GM18505 (cell line): ENCODE measurements around the gene SCNN1G.

Experiments
- ATAC-seq: cut with Tn5 transposase; IDR thresholded peaks from one replicate; pipeline ENCODE4 v1.9.1; 2021; ENCODE audit not compliant: unreplicated experiment
- POLR2A ChIP-seq: IDR thresholded peaks from 4 replicates; pipeline ENCODE4 v1.6.1; 2011; ENCODE audit warnings: borderline replicate concordance; ENCODE audit not compliant: insufficient read depth, insufficient read length; ENCODE audit errors: extremely low read depth

The SCNN1G gene

GRCh38 chr16:23194497-23195221 lies 12.1 kb downstream of the SCNN1G start:
- no peak for ATAC-seq
- no peak for TF ChIP-seq POLR2A

GRCh38 chr16:23195366-23195978 lies 12.9 kb downstream of the SCNN1G start:
- TF ChIP-seq POLR2A: no peak
- ATAC-seq: no peak

GRCh38 chr16:23196539-23196938 lies 14.0 kb downstream of the SCNN1G start:
- ATAC-seq: no peak
- no peak for TF ChIP-seq POLR2A

GRCh38 chr16:23202166-23202565 lies 19.6 kb downstream of the SCNN1G start:
- TF ChIP-seq POLR2A: no peak
- ATAC-seq: no peak

- TF ChIP-seq POLR2A: no peak
- no peak for ATAC-seq
Observed at GRCh38 chr16:23206986-23207385, 24.4 kb downstream of the SCNN1G start.

GRCh38 chr16:23207485-23207884 lies 24.9 kb downstream of the SCNN1G start:
- ATAC-seq: no peak

GRCh38 chr16:23209606-23210005 lies 27.1 kb downstream of the SCNN1G start:
- no peak for ATAC-seq
- TF ChIP-seq POLR2A: no peak

More at GRCh38 chr16:23207485-23207884, 24.9 kb downstream of the SCNN1G start:
- TF ChIP-seq POLR2A: no peak

GRCh38 chr16:23213831-23214230 lies 31.3 kb downstream of the SCNN1G start:
- TF ChIP-seq POLR2A: no peak
- no peak for ATAC-seq

- no peak for ATAC-seq
- TF ChIP-seq POLR2A: no peak
Observed at GRCh38 chr16:23214796-23215195, 32.3 kb downstream of the SCNN1G start.

- no peak for TF ChIP-seq POLR2A
- no peak for ATAC-seq
Observed at GRCh38 chr16:23215435-23215834, 32.9 kb downstream of the SCNN1G start.

GRCh38 chr16:23216658-23217246 lies 34.2 kb downstream of the SCNN1G start:
- TF ChIP-seq POLR2A: no peak

GRCh38 chr16:23217646-23218045 lies 35.1 kb downstream of the SCNN1G start:
- no peak for ATAC-seq
- no peak for TF ChIP-seq POLR2A

More at GRCh38 chr16:23216658-23217246, 34.2 kb downstream of the SCNN1G start:
- ATAC-seq: no peak

- TF ChIP-seq POLR2A: no peak
- no peak for ATAC-seq
Observed at GRCh38 chr16:23222929-23223328, 40.4 kb downstream of the SCNN1G start.

- no peak for ATAC-seq
- no peak for TF ChIP-seq POLR2A
Observed at GRCh38 chr16:23223368-23223767, 40.8 kb downstream of the SCNN1G start.

GRCh38 chr16:23225109-23225508 lies 42.6 kb downstream of the SCNN1G start:
- ATAC-seq: no peak

GRCh38 chr16:23225634-23226033 lies 43.1 kb downstream of the SCNN1G start:
- TF ChIP-seq POLR2A: no peak
- no peak for ATAC-seq

More at GRCh38 chr16:23225109-23225508, 42.6 kb downstream of the SCNN1G start:
- TF ChIP-seq POLR2A: no peak
